SK-N-SH (cell line): Measurements from ENCODE around the gene PAM16. TPM values are rescaled to one million over a fixed set of nuclear protein-coding genes. Genes with fewer than 3 reads are reported as not detected.

Experiments used
- CTCF ChIA-PET: fragments of 300-600, 350-600 bp; formaldehyde crosslinking; extraction: SDS; loops from one replicate; lab custom pipeline; 2021; lab: Yijun Ruan, JAX
- POLR2A ChIA-PET: fragments of 350-600 bp; sonication (Branson Sonifier 250); formaldehyde crosslinking; extraction: SDS; loops from one replicate; lab custom pipeline; 2020; ENCODE audit warnings: antibody characterized with exemption, inconsistent platforms; lab: Yijun Ruan, JAX
- DNase-seq: peaks from one replicate; pipeline ENCODE4 v3.0.0; 2012
- H2AFZ ChIP-seq: fragments of 200-600 bp; sonication (generic); 2 replicates; pipeline ENCODE4 v1.8.1; 2016; ENCODE audit warnings: antibody characterized with exemption, mild to moderate bottlenecking, low read depth
- H3F3A ChIP-seq: fragments of 200-600 bp; sonication (generic); replicated peaks from 2 replicates; pipeline ENCODE3; 2016; ENCODE audit warnings: antibody characterized with exemption, mild to moderate bottlenecking; ENCODE audit not compliant: insufficient read depth
- H3K27ac ChIP-seq, 2 experiments: fragments of 200-500 bp in 1 of 2; fragments of 200-600 bp in 1 of 2; sonication (Bioruptor generic) in 1 of 2; sonication (generic), shearing (Covaris generic) in 1 of 2; 2 replicates each; pipeline versions ENCODE4 v1.5.1 to v1.6.1; 2014 to 2016; ENCODE audit warnings: low read depth in 2 of 2, inconsistent platforms in 1 of 2, low read length in 1 of 2, mild to moderate bottlenecking in 1 of 2, mixed read lengths in 1 of 2
- H3K27me3 ChIP-seq: fragments of 200-600 bp; sonication (generic), shearing (Covaris generic); 2 replicates; pipeline ENCODE4 v1.6.1; 2016; ENCODE audit warnings: mixed run types; ENCODE audit not compliant: insufficient read depth
- H3K36me3 ChIP-seq, 2 experiments: fragments of 200-500 bp in 1 of 2; fragments of 200-600 bp in 1 of 2; sonication (Bioruptor generic) in 1 of 2; sonication (generic) in 1 of 2; replicated peaks in 1 of 2; 2 replicates each; pipeline versions ENCODE3 to v1.5.1; 2014 to 2016; ENCODE audit warnings: low read length in 1 of 2, mild to moderate bottlenecking in 1 of 2; ENCODE audit not compliant: insufficient read depth in 2 of 2, control insufficient read depth in 1 of 2
- H3K4me1 ChIP-seq, 2 experiments: fragments of 200-500 bp in 1 of 2; fragments of 200-600 bp in 1 of 2; sonication (Bioruptor generic) in 1 of 2; sonication (generic), shearing (Covaris generic) in 1 of 2; 2 replicates each; pipeline versions ENCODE4 v1.5.1 to v1.6.1; 2014 to 2016; ENCODE audit warnings: low read depth in 1 of 2, low read length in 1 of 2, mixed run types in 1 of 2; ENCODE audit not compliant: insufficient read depth in 2 of 2, control insufficient read depth in 1 of 2
- H3K4me2 ChIP-seq: fragments of 200-600 bp; sonication (generic), shearing (Covaris generic); 2 replicates; pipeline ENCODE4 v1.6.1; 2017; ENCODE audit warnings: mixed run types
- H3K4me3 ChIP-seq, 2 experiments: fragments of 200-500 bp in 1 of 2; fragments of 200-600 bp in 1 of 2; sonication (Bioruptor generic) in 1 of 2; sonication (generic), shearing (Covaris generic) in 1 of 2; 2 replicates each; pipeline versions ENCODE4 v1.5.1 to v1.8.1; 2014 to 2016; ENCODE audit warnings: low read depth in 2 of 2, inconsistent platforms in 1 of 2, low read length in 1 of 2, mild to moderate bottlenecking in 1 of 2, mixed read lengths in 1 of 2, moderate library complexity in 1 of 2
- H3K79me2 ChIP-seq: fragments of 200-600 bp; sonication (generic); 2 replicates; pipeline ENCODE4 v1.8.1; 2017; ENCODE audit warnings: mild to moderate bottlenecking; ENCODE audit not compliant: insufficient read depth
- H3K9ac ChIP-seq: fragments of 200-600 bp; sonication (generic); 2 replicates; pipeline ENCODE4 v1.6.1; 2017; ENCODE audit warnings: mixed run types
- H3K9me2 ChIP-seq: fragments of 200-600 bp; sonication (generic); 2 replicates; pipeline ENCODE4 v1.6.1; 2017; ENCODE audit warnings: mixed run types
- H3K9me3 ChIP-seq: fragments of 200-600 bp; sonication (generic); 2 replicates; pipeline ENCODE4 v1.6.1; 2017; ENCODE audit warnings: mixed run types, mild to moderate bottlenecking, moderate library complexity
- H4K20me1 ChIP-seq: fragments of 200-600 bp; sonication (generic); 2 replicates; pipeline ENCODE4 v1.6.1; 2017; ENCODE audit warnings: mild to moderate bottlenecking, mixed run types; ENCODE audit not compliant: insufficient read depth
- FOXM1 ChIP-seq: IDR thresholded peaks from 2 replicates; pipeline ENCODE4 v1.4.0; 2012; ENCODE audit warnings: low read depth, mild to moderate bottlenecking
- GABPA ChIP-seq: IDR thresholded peaks from 2 replicates; pipeline ENCODE4 v1.4.0; 2012; ENCODE audit warnings: low read depth, mild to moderate bottlenecking
- NFIC ChIP-seq: IDR thresholded peaks from 2 replicates; pipeline ENCODE4 v1.4.0; 2012; ENCODE audit warnings: borderline replicate concordance
- NRF1 ChIP-seq: IDR thresholded peaks from 2 replicates; pipeline ENCODE4 v1.6.1; 2012; ENCODE audit warnings: low read depth, mild to moderate bottlenecking, low read length
- ZBTB33 ChIP-seq: IDR thresholded peaks from 2 replicates; pipeline ENCODE4 v1.4.0; 2012; ENCODE audit warnings: low read depth, borderline replicate concordance
- WGBS: methylation state at CpG from one replicate; pipeline ENCODE4 v1.1.6; 2017; ENCODE audit warnings: low lambda C conversion rate; 5-methylcytosine and 5-hydroxymethylcytosine counted together
- polyA plus RNA-seq, 3 experiments: library from polyadenylated mRNA; depleted of rRNA; stranded (reverse); fragments of >200 nt; gene quantifications; 2 replicates each; pipeline ENCODE4 v1.2.3, GENCODE V29; 2012

The PAM16 gene
- polyA plus RNA-seq, 1 of the 3 experiments (the other 2 are of a cell fraction), result 96.4 TPM

DNA sequence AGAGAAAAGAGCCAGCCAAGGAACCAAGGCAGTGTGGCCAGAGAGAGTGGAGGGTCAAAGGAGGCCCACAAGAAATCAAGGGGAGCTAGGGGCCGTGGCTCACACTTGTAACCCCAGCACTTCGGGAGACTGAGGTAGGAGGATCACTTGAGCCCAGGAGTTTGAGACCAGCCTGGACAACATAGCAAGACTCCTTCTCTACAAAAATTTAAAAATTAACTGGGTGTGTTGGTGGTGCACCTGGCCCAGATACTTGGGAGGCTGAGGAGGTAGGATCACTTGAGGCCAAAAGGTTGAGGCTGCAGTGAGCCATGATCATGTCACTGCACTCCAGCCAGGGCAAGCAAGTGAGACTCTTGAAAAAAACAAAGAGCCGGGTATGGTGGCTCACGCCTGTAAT is 59.4 kb downstream of the PAM16 start:
- H3K36me3 ChIP-seq, result no peaks in the 10 kb centered on the region
- WGBS, result 91% methylated on average over 4 of the region's 4 CpGs

More for the DNA sequence above, 59.4 kb downstream of the PAM16 start:
- POLR2A ChIA-PET, result interaction anchor here (1.0 kb wide), 1 partner anchor 18 kb away, joined by 3 read pairs; the partner anchor contains the start of gene TFAP4
- Histone ChIP-seq H3K9ac (no peak overlapping the region), H3K4me2 (no peak overlapping the region), H3F3A (no peaks in the 10 kb centered on the region), H3K9me2 (no peaks in the 10 kb centered on the region), H3K27ac (no peak overlapping the region), H3K79me2 (no peaks in the 10 kb centered on the region), H3K9me3 (no peaks in the 10 kb centered on the region), H3K4me3 (no peak overlapping the region), H2AFZ (no peak overlapping the region), H4K20me1 (no peaks in the 10 kb centered on the region), H3K4me1 (peaks cover 6 to 23% of the 10 kb centered on the region in 2 experiments; a peak in 2 of 4 replicates), H3K27me3 (no peaks in the 10 kb centered on the region)
- no peak for DNase-seq
- CTCF ChIA-PET, result interaction anchor here (1.3 to 14.5 kb wide), 2 partner anchors 37 to 38 kb away, joined by 6 to 281 read pairs; no protein-coding TSS in a partner anchor
- no peak for TF ChIP-seq NFIC
- TF ChIP-seq GABPA, result no peak
- no peak for TF ChIP-seq NRF1
- TF ChIP-seq ZBTB33, result no peak
- TF ChIP-seq FOXM1, result no peak

Other genes with a start within 250 kb of the PAM16 start
- 2.7 and 5.2 TPM in 2 replicates for gene ADCY9, start 234.9 kb downstream of the PAM16 start, polyA plus RNA-seq (2012; rRNA removed)
- gene SRL, start 109.2 kb downstream of the PAM16 start, polyA plus RNA-seq (2012; rRNA removed), result not detected in 2 replicates
- 8.8 and 13.1 TPM in 2 replicates for gene TFAP4, start 78.3 kb downstream of the PAM16 start, polyA plus RNA-seq (2012; rRNA removed)
- gene GLIS2, start 35.3 kb downstream of the PAM16 start, polyA plus RNA-seq (2012; rRNA removed), result 3.3 and 6.5 TPM in 2 replicates
- 11.4 and 37.4 TPM in 2 replicates for gene VASN, start 20.5 kb upstream of the PAM16 start, polyA plus RNA-seq (2012; rRNA removed)
- gene CORO7, start 65.3 kb upstream of the PAM16 start, polyA plus RNA-seq (2012; rRNA removed), result 21.9 and 25.8 TPM in 2 replicates
- gene DNAJA3, start 74.5 kb upstream of the PAM16 start, polyA plus RNA-seq (2012; rRNA removed), result 48.7 and 52.6 TPM in 2 replicates
- gene NMRAL1, start 123.3 kb upstream of the PAM16 start, polyA plus RNA-seq (2012; rRNA removed), result 99.9 and 102 TPM in 2 replicates
- gene HMOX2, start 125.1 kb upstream of the PAM16 start, polyA plus RNA-seq (2012; rRNA removed), result 65.1 and 75.5 TPM in 2 replicates
- gene CDIP1, start 187.5 kb upstream of the PAM16 start, polyA plus RNA-seq (2012; rRNA removed), result 19.4 and 30.2 TPM in 2 replicates
- gene C16orf96, start 205.0 kb upstream of the PAM16 start, polyA plus RNA-seq (2012; rRNA removed), result 0.05 TPM in 2 replicates